A673 (cell line): Measurements from ENCODE around the gene PCDHGA12. TPM values are rescaled to one million over a fixed set of nuclear protein-coding genes. Genes with fewer than 3 reads are reported as not detected.
"Not testable (repeated sequence)": the region's sequence is repeated elsewhere in the genome, so short reads cannot be mapped to it uniquely, and the experiment has no call there.

Experiments used
- BruUV-seq: library from RNA; stranded (reverse); fragments of 400-500 nt; replicated peaks from 2 replicates; lab custom pipeline; 2021; lab: Mats Ljungman, UMichigan
- CTCF ChIA-PET: fragments of 300-600 bp; sonication (Branson Sonifier 250); formaldehyde crosslinking; loops from one replicate; lab custom pipeline; 2022; ENCODE audit warnings: antibody characterized with exemption; lab: Charles Lee
- POLR2A ChIA-PET: fragments of 300-600 bp; sonication (Branson Sonifier 250); formaldehyde crosslinking; loops from one replicate; lab custom pipeline; 2022; ENCODE audit warnings: antibody characterized with exemption; ENCODE audit not compliant: low non-redundant PET; lab: Charles Lee
- DNase-seq: peaks from one replicate; pipeline ENCODE4 v3.0.0-alpha.2; 2015; ENCODE audit warnings: low spot score
- H3K27ac ChIP-seq: fragments of 200-600 bp; sonication (generic); 2 replicates; pipeline ENCODE4 v1.5.1; 2016; ENCODE audit warnings: mixed run types, low read depth, mild to moderate bottlenecking, mixed read lengths, antibody characterized with exemption, low read length; ENCODE audit not compliant: poor library complexity, severe bottlenecking
- H3K27me3 ChIP-seq: fragments of 200-600 bp; sonication (generic); replicated peaks from 2 replicates; pipeline ENCODE4 v1.6.1; 2017; ENCODE audit warnings: mixed run types, low read depth, mild to moderate bottlenecking, mixed read lengths, antibody characterized with exemption, low read length; ENCODE audit not compliant: insufficient read depth, poor library complexity
- H3K36me3 ChIP-seq: fragments of 200-600 bp; sonication (generic); 2 replicates; pipeline ENCODE4 v1.6.1; 2016; ENCODE audit warnings: mixed run types, mild to moderate bottlenecking, mixed read lengths, antibody characterized with exemption, low read length; ENCODE audit not compliant: insufficient read depth, poor library complexity, severe bottlenecking
- H3K4me1 ChIP-seq: fragments of 200-600 bp; sonication (generic); 2 replicates; pipeline ENCODE4 v1.6.1; 2017; ENCODE audit warnings: mixed run types, mild to moderate bottlenecking, mixed read lengths, antibody characterized with exemption, low read length; ENCODE audit not compliant: insufficient read depth, poor library complexity, severe bottlenecking
- H3K4me3 ChIP-seq: fragments of 200-600 bp; sonication (generic); 2 replicates; pipeline ENCODE4 v1.5.1; 2016; ENCODE audit warnings: low read depth, mixed run types, mild to moderate bottlenecking, mixed read lengths, low read length; ENCODE audit not compliant: poor library complexity, severe bottlenecking
- H3K9me3 ChIP-seq: fragments of 200-600 bp; sonication (generic); 2 replicates; pipeline ENCODE4 v1.6.1; 2016; ENCODE audit warnings: mixed run types, low read depth, mild to moderate bottlenecking, mixed read lengths, antibody characterized with exemption, low read length; ENCODE audit not compliant: poor library complexity, severe bottlenecking
- CTCF ChIP-seq: fragments of 300-800, 200-600 bp; sonication (generic); conservative IDR thresholded peaks from 2 replicates; pipeline ENCODE4 v1.5.1; 2017; ENCODE audit warnings: low read depth, mild to moderate bottlenecking, antibody characterized with exemption, low read length, moderate library complexity, mixed read lengths
- EZH2 ChIP-seq: fragments of 200-600 bp; sonication (generic); IDR thresholded peaks from 2 replicates; pipeline ENCODE4 v1.6.1; 2017; ENCODE audit warnings: borderline replicate concordance, low read depth, mild to moderate bottlenecking, mixed read lengths, antibody characterized with exemption, low read length; ENCODE audit not compliant: poor library complexity, severe bottlenecking
- intact Hi-C: fragments of 100-400 bp; cut with micrococcal nuclease; formaldehyde crosslinking; loops from one replicate; pipeline ENCODE4 v1.10.0; 2022; ENCODE audit not compliant: unreplicated experiment
- total RNA-seq: library from RNA; stranded (reverse); gene quantifications from 2 replicates; pipeline ENCODE4 v1.2.3, GENCODE V29; 2021

PCDHGA12 gene
- total RNA-seq, 1 experiment from 2014 or later: 3.5 TPM

- TF ChIP-seq CTCF (no peak), EZH2 (no peak)
- BruUV-seq: no TSS peak
- Histone ChIP-seq H3K36me3 (peaks cover 37% of the 10 kb centered on the region), H3K4me3 (no peak overlapping the region), H3K27me3 (no peaks in the 10 kb centered on the region), H3K9me3 (peaks cover 83% of the 10 kb centered on the region), H3K4me1 (no peaks in the 10 kb centered on the region), H3K27ac (no peak overlapping the region)
- ChIA-PET CTCF (no interaction called here), POLR2A (no interaction called here)
- intact Hi-C loops: no loop called here
- no peak for DNase-seq
These were observed 16.7 kb upstream of the PCDHGA12 start for GRCh38 chr5:141413540-141414069.

GRCh38 chr5:141414548-141415274 lies 15.6 kb upstream of the PCDHGA12 start:
- POLR2A ChIA-PET, H3K27me3 ChIP-seq, DNase-seq, H3K4me3 ChIP-seq, CTCF ChIA-PET, H3K4me1 ChIP-seq, BruUV-seq, H3K27ac ChIP-seq, intact Hi-C loops: not testable (repeated sequence)
- peaks cover 33% of the 10 kb centered on the region for H3K36me3 ChIP-seq
- H3K9me3 ChIP-seq: peaks cover 82% of the 10 kb centered on the region

- POLR2A ChIA-PET, H3K4me3 ChIP-seq, H3K27me3 ChIP-seq, intact Hi-C loops, H3K4me1 ChIP-seq, H3K27ac ChIP-seq, DNase-seq, BruUV-seq: not testable (repeated sequence)
- Histone ChIP-seq H3K36me3 (peaks cover 32% of the 10 kb centered on the region), H3K9me3 (peaks cover 82% of the 10 kb centered on the region)
- CTCF ChIA-PET: interaction anchor here (0.7 kb wide), 1 partner anchor 146 kb away, joined by 4 read pairs; no protein-coding TSS in a partner anchor
These were observed 15.1 kb upstream of the PCDHGA12 start for GRCh38 chr5:141415275-141415618.

- H3K27me3 ChIP-seq, POLR2A ChIA-PET, BruUV-seq, intact Hi-C loops, H3K4me1 ChIP-seq, H3K4me3 ChIP-seq, H3K27ac ChIP-seq: not testable (repeated sequence)
- DNase-seq: peak; percentile 24
- Histone ChIP-seq H3K9me3 (peaks cover 87% of the 10 kb centered on the region), H3K36me3 (peaks cover 12% of the 10 kb centered on the region)
- CTCF ChIA-PET: interaction anchor here (1.1 kb wide), 1 partner anchor 143 kb away, joined by 8 read pairs; no protein-coding TSS in a partner anchor
- TF ChIP-seq CTCF: 0 out of 2 replicates have a peak, but pooled peaks have one; percentile 37
These were observed 12.7 kb upstream of the PCDHGA12 start, which contains the start of gene PCDHGB7 for GRCh38 chr5:141417494-141418172. PCDHGB7 (plus strand) TSS chr5:141417677; CDS start chr5:141417860, 183 bp downstream.
